Endothelial cell (in vitro differentiated cells): ENCODE results near the gene OR2A5. TPM values are rescaled to one million over a fixed set of nuclear protein-coding genes. Genes with fewer than 3 reads are reported as not detected.

Experiments
- DNase-seq: peaks from one replicate; pipeline ENCODE4 v3.0.0; 2021; ENCODE audit warnings: low spot score
- H3K27ac Mint-ChIP-seq: one replicate; pipeline ENCODE4 v1.8.0; 2021; ENCODE audit warnings: mixed read lengths, inconsistent platforms; ENCODE audit not compliant: unreplicated experiment
- H3K27me3 Mint-ChIP-seq: one replicate; pipeline ENCODE4 v1.8.0; 2021; ENCODE audit warnings: mild to moderate bottlenecking, moderate library complexity, mixed read lengths, inconsistent platforms; ENCODE audit not compliant: unreplicated experiment
- H3K36me3 Mint-ChIP-seq: one replicate; pipeline ENCODE4 v1.8.0; 2021; ENCODE audit warnings: mild to moderate bottlenecking, low read depth, mixed read lengths, inconsistent platforms; ENCODE audit not compliant: unreplicated experiment
- H3K4me1 Mint-ChIP-seq: one replicate; pipeline ENCODE4 v1.8.0; 2021; ENCODE audit warnings: mild to moderate bottlenecking, mixed read lengths, inconsistent platforms; ENCODE audit not compliant: unreplicated experiment
- H3K4me3 Mint-ChIP-seq: one replicate; pipeline ENCODE4 v1.8.0; 2021; ENCODE audit warnings: mild to moderate bottlenecking, mixed read lengths, inconsistent platforms; ENCODE audit not compliant: unreplicated experiment
- H3K9me3 Mint-ChIP-seq: one replicate; pipeline ENCODE4 v1.8.0; 2021; ENCODE audit warnings: mixed read lengths, inconsistent platforms; ENCODE audit not compliant: unreplicated experiment
- total RNA-seq: library from RNA; stranded (reverse); fragmentation: NEBNext Ultra II Directional; extraction: Animal tissue kit (Norgen Biotek cat#: 25700); gene quantifications from one replicate; pipeline ENCODE4 v1.2.1, GENCODE V29; 2021; ENCODE audit not compliant: unreplicated experiment
- TF ChIP-seq, protein P1 (sequence below): fragments of 200-600 bp; sonication (generic); IDR thresholded peaks from one replicate; pipeline ENCODE4 v1.5.0; 2021; ENCODE audit warnings: antibody characterized with exemption; ENCODE audit not compliant: unreplicated experiment

Gene OR2A5
- total RNA-seq, 1 donor from 2014 or later: not detected

DNA sequence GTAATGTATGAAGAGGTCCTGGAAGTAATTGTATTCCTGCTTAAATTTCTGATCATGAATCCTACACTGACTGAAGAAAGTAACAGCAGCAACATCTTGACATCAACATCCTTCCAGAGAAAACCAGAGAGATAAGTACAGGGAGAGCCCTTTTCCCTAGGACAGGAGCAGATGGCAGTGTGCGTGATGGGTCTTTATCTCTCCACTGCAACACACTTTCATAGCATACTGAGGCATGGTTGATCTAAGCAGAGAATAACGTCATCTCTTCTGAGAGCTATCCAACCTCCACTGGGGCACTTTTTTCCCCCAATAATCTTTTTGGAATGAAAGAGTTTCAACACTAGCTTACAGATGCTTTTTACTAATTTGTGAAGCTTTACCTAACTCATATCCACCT is 21.2 kb downstream of the OR2A5 start:
- no peak for DNase-seq
- no peak overlapping the region for H3K4me3 Mint-ChIP-seq

DNA sequence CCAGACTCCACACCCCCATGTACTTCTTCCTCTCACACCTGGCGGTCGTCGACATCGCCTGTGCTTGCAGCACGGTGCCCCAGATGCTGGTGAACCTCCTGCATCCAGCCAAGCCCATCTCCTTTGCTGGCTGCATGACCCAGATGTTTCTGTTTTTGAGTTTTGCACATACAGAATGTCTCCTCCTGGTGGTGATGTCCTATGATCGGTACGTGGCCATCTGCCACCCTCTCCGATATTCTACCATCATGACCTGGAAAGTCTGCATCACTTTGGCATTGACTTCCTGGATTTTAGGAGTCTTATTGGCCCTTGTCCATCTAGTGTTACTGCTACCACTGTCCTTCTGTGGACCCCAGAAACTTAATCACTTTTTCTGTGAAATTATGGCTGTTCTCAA is 25.6 kb downstream of the OR2A5 start:
- Mint-ChIP-seq H3K36me3 (no peaks in the 10 kb centered on the region), H3K27ac (no peak overlapping the region), H3K4me1 (no peaks in the 10 kb centered on the region), H3K9me3 (no peaks in the 10 kb centered on the region), H3K27me3 (no peaks in the 10 kb centered on the region), H3K4me3 (no peak overlapping the region)
- TF ChIP-seq, protein P1, sequence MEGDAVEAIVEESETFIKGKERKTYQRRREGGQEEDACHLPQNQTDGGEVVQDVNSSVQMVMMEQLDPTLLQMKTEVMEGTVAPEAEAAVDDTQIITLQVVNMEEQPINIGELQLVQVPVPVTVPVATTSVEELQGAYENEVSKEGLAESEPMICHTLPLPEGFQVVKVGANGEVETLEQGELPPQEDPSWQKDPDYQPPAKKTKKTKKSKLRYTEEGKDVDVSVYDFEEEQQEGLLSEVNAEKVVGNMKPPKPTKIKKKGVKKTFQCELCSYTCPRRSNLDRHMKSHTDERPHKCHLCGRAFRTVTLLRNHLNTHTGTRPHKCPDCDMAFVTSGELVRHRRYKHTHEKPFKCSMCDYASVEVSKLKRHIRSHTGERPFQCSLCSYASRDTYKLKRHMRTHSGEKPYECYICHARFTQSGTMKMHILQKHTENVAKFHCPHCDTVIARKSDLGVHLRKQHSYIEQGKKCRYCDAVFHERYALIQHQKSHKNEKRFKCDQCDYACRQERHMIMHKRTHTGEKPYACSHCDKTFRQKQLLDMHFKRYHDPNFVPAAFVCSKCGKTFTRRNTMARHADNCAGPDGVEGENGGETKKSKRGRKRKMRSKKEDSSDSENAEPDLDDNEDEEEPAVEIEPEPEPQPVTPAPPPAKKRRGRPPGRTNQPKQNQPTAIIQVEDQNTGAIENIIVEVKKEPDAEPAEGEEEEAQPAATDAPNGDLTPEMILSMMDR: no peak
- no peak for DNase-seq

More for the DNA sequence above, 21.2 kb downstream of the OR2A5 start:
- no peaks in the 10 kb centered on the region for H3K4me1 Mint-ChIP-seq
- H3K27ac Mint-ChIP-seq: no peak overlapping the region
- H3K36me3 Mint-ChIP-seq: no peaks in the 10 kb centered on the region
- no peaks in the 10 kb centered on the region for H3K27me3 Mint-ChIP-seq
- no peaks in the 10 kb centered on the region for H3K9me3 Mint-ChIP-seq
- TF ChIP-seq, protein P1: no peak

DNA sequence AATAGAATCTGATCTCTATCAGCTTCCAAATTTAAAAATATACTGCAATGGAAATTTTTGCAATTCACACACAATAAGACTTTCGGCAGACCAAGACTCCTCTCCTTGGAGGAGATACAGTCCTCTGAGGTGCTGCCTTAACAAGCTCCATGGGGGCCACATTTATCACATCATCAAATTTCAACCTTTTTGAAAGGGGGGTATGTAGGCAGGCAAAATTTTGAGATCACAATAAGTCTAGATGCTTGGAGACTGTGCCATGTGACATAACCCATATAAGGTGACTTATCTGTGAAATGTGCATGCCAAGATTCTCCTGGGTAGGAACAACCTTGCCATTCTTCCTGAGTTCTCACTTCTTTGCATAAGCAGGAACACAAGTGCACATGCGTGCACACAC is 37.2 kb downstream of the OR2A5 start, which contains the start of gene OR2A12:
Gene OR2A12 (plus strand): TSS at position 301 of the 400 bp plus-strand sequence. CDS start 8,830 bp downstream, outside the sequence.
- Mint-ChIP-seq H3K4me3 (no peak within 1 kb of the TSS), H3K27me3 (no peaks in the 10 kb centered on the region)

DNA sequence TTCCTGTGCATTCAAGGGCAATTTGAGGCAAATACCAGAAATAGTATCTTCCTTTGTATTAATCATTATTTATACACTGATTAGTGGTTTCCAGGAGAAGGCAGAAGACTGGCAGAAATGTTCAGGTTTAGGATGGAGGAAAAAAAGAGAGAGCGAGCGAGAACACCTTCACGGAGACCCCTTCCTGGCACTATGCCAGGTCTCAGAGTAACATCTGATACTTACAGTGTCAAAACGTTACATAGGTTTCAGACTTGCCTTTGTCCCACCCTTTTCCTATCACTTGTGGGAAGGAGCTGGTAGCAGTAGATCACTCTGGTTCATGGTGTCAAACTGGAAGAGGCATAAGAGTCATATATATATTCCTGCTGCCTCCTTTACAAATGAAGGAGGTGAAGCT is 38.0 kb downstream of the OR2A5 start:
- no peak overlapping the region for H3K4me3 Mint-ChIP-seq
- TF ChIP-seq, protein P1: no peak
- no peaks in the 10 kb centered on the region for H3K36me3 Mint-ChIP-seq
- no peak for DNase-seq
- no peaks in the 10 kb centered on the region for H3K27me3 Mint-ChIP-seq
- H3K4me1 Mint-ChIP-seq: no peaks in the 10 kb centered on the region
- H3K27ac Mint-ChIP-seq: no peak overlapping the region
- no peaks in the 10 kb centered on the region for H3K9me3 Mint-ChIP-seq

More for the DNA sequence above, 37.2 kb downstream of the OR2A5 start, which contains the start of gene OR2A12:
- DNase-seq: no peak
- Mint-ChIP-seq H3K9me3 (no peaks in the 10 kb centered on the region), H3K36me3 (no peaks in the 10 kb centered on the region), H3K27ac (no peak within 1 kb of the TSS), H3K4me1 (no peaks in the 10 kb centered on the region)
- TF ChIP-seq, protein P1: no peak

DNA sequence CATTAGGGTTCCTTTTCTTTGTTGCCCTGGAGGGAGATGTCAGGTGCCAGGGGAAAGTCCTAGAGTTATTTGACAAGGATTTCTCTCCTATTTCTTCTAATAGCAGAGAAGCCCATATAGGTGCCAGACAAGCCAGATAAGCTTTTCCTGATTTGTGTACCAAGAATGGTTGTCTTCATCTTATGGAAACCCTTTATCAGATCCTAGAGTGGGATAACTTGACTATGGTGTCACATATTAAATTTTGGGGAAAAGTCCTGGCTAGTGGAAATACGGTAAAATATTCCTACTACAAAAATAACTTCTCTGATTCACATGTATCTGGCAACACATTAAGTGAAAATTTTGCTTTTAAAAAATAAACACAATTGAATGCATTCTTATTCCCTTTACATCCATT is 38.5 kb downstream of the OR2A5 start:
- Mint-ChIP-seq H3K36me3 (no peaks in the 10 kb centered on the region), H3K4me3 (no peak overlapping the region), H3K4me1 (no peaks in the 10 kb centered on the region), H3K27ac (no peak overlapping the region), H3K9me3 (no peaks in the 10 kb centered on the region), H3K27me3 (no peaks in the 10 kb centered on the region)
- no peak for DNase-seq
- TF ChIP-seq, protein P1: no peak
